B cell (primary cell): ENCODE data around the gene C16orf82. TPM values are rescaled to one million over a fixed set of nuclear protein-coding genes. Genes with fewer than 3 reads are reported as not detected.

Experiments used
- ATAC-seq: fragments of 200-7000 bp; cut with Tn5 transposase; one replicate; pipeline ENCODE4 v1.10.0; 2021; ENCODE audit warnings: low read depth, mild to moderate bottlenecking, moderate number of reproducible peaks, moderate library complexity
- CTCF ChIA-PET: fragments of 350-600 bp; sonication (Branson Sonifier 250); formaldehyde crosslinking; loops from one replicate; lab custom pipeline; 2021; ENCODE audit warnings: antibody characterized with exemption, inconsistent platforms; lab: Charles Lee
- POLR2A ChIA-PET: fragments of 350-600 bp; sonication (Branson Sonifier 250); formaldehyde crosslinking; loops from one replicate; lab custom pipeline; 2021; ENCODE audit warnings: antibody characterized with exemption; lab: Charles Lee
- DNase-seq: peaks from one replicate; pipeline ENCODE4 v3.0.0; 2013
- H2AFZ ChIP-seq: 2 replicates; pipeline ENCODE4 v1.6.1; 2012; ENCODE audit warnings: mild to moderate bottlenecking, low read depth, low read length; ENCODE audit not compliant: insufficient read depth, poor library complexity, severe bottlenecking
- H3K27ac ChIP-seq, 2 donors: 1 replicate in 1 of 2; 2 replicates in 1 of 2; pipeline ENCODE4 v1.5.1; 2012 to 2013; ENCODE audit warnings: low read length in 2 of 2, mild to moderate bottlenecking in 2 of 2, moderate library complexity in 1 of 2
- H3K27me3 ChIP-seq, 4 experiments: fragments of 200-600 bp in 1 of 4; sonication (generic) in 1 of 4; replicated peaks in 1 of 4; 1 replicate in 2 of 4; 2 replicates in 2 of 4; pipeline versions ENCODE4 v1.6.1 to v1.7.0; 2013 to 2016; ENCODE audit warnings: low read length in 3 of 4, mild to moderate bottlenecking in 2 of 4, mixed read lengths in 1 of 4, moderate library complexity in 1 of 4; ENCODE audit not compliant: insufficient read depth in 4 of 4, control insufficient read depth in 3 of 4; ENCODE audit errors: control extremely low read depth in 1 of 4
- H3K36me3 ChIP-seq, 2 experiments: replicated peaks in 1 of 2; 1 replicate in 1 of 2; 2 replicates in 1 of 2; pipeline versions ENCODE4 v1.6.1 to v1.7.1; 2013; ENCODE audit warnings: low read length in 1 of 2; ENCODE audit not compliant: insufficient read depth in 2 of 2, control insufficient read depth in 1 of 2; ENCODE audit errors: control extremely low read depth in 1 of 2, extremely low read depth in 1 of 2
- H3K4me1 ChIP-seq, 2 donors: fragments of 200-600 bp in 1 of 2; sonication (generic) in 1 of 2; 1 replicate in 1 of 2; 2 replicates in 1 of 2; pipeline versions ENCODE4 v1.5.1 to v1.6.1; 2013 to 2017; ENCODE audit warnings: low read length in 2 of 2; ENCODE audit not compliant: control insufficient read depth in 2 of 2, insufficient read depth in 2 of 2
- H3K4me2 ChIP-seq: replicated peaks from 2 replicates; pipeline ENCODE3; 2012; ENCODE audit warnings: mild to moderate bottlenecking, low read depth, low read length; ENCODE audit not compliant: poor library complexity, severe bottlenecking
- H3K4me3 ChIP-seq, 5 experiments: fragments of 200-600 bp in 1 of 5; sonication (generic) in 1 of 5; 1 replicate in 3 of 5; 2 replicates in 2 of 5; pipeline versions ENCODE4 v1.5.1 to v1.7.0; 2011 to 2016; ENCODE audit warnings: low read length in 4 of 5, mild to moderate bottlenecking in 4 of 5, low read depth in 2 of 5, control low read depth in 1 of 5, moderate library complexity in 1 of 5; ENCODE audit not compliant: insufficient read depth in 1 of 5; ENCODE audit errors: control extremely low read depth in 1 of 5, extremely low read depth in 1 of 5
- H3K79me2 ChIP-seq: fragments of 200-600 bp; sonication (generic); one replicate; pipeline ENCODE4 v1.6.0; 2016; ENCODE audit warnings: low read length; ENCODE audit not compliant: control insufficient read depth, insufficient read depth
- H3K9ac ChIP-seq: fragments of 200-600 bp; sonication (generic); 2 replicates; pipeline ENCODE4 v1.6.1; 2017; ENCODE audit warnings: mild to moderate bottlenecking, low read length, moderate library complexity
- H3K9me3 ChIP-seq, 3 donors: one replicate each; pipeline versions ENCODE4 v1.6.1 to v1.7.1; 2013; ENCODE audit warnings: low read length in 2 of 3; ENCODE audit not compliant: control insufficient read depth in 2 of 3, insufficient read depth in 1 of 3; ENCODE audit errors: control extremely low read depth in 1 of 3
- H4K20me1 ChIP-seq: 2 replicates; pipeline ENCODE4 v1.6.0; 2012; ENCODE audit warnings: mild to moderate bottlenecking, low read length; ENCODE audit not compliant: insufficient read depth, control insufficient read depth, poor library complexity, severe bottlenecking
- H3K27ac Mint-ChIP-seq: one replicate; pipeline ENCODE4 v1.8.0; 2021; ENCODE audit warnings: mixed read lengths
- H3K27me3 Mint-ChIP-seq: one replicate; pipeline ENCODE4 v1.8.0; 2021; ENCODE audit warnings: mixed read lengths
- H3K4me1 Mint-ChIP-seq: one replicate; pipeline ENCODE4 v1.8.0; 2021; ENCODE audit warnings: mixed read lengths
- H3K4me3 Mint-ChIP-seq: one replicate; pipeline ENCODE4 v1.8.0; 2021; ENCODE audit warnings: mixed read lengths
- H3K9me3 Mint-ChIP-seq: one replicate; pipeline ENCODE4 v1.8.0; 2022; ENCODE audit warnings: mixed read lengths; ENCODE audit not compliant: insufficient read depth
- CTCF ChIP-seq: fragments of 200-600 bp; IDR thresholded peaks from one replicate; pipeline ENCODE4 v1.8.0; 2022; ENCODE audit warnings: antibody characterized with exemption, mild to moderate bottlenecking
- EZH2 ChIP-seq: IDR thresholded peaks from 2 replicates; pipeline ENCODE4 v1.6.1; 2012; ENCODE audit warnings: borderline replicate concordance, low read depth, mild to moderate bottlenecking, moderate library complexity, low read length; ENCODE audit not compliant: insufficient read depth, poor library complexity, severe bottlenecking
- WGBS: methylation state at CpG from one replicate; pipeline ENCODE4 v1.1.5; 2013; ENCODE audit warnings: missing lambda C conversion rate; ENCODE audit not compliant: insufficient coverage; 5-methylcytosine and 5-hydroxymethylcytosine counted together
- intact Hi-C: fragments of 100-400 bp; cut with micrococcal nuclease; formaldehyde crosslinking; loops from one replicate; pipeline ENCODE4 v1.10.0; 2022
- polyA plus RNA-seq: library from polyadenylated mRNA; depleted of rRNA; stranded (reverse); fragments of >200 nt; gene quantifications from 2 replicates; pipeline ENCODE4 v1.2.3, GENCODE V29; 2012
- total RNA-seq, 2 donors: library from RNA; stranded (reverse); fragments of 120-200 nt in 1 of 2; gene quantifications; 1 replicate in 1 of 2; 2 replicates in 1 of 2; pipeline versions ENCODE4 v1.2.3 to v1.2.4, GENCODE V29; 2013 to 2022

C16orf82 gene
- total and polyA plus RNA-seq, 2 donors (not counting 1 experiment from before 2014, with no cell fraction given) = not detected

GRCh38 chr16:27048316-27048715 lies 18.4 kb upstream of the C16orf82 start:
- H3K9me3 Mint-ChIP-seq = no peaks in the 10 kb centered on the region
- no peak overlapping the region for H3K4me3 Mint-ChIP-seq
- peaks cover 2% of the 10 kb centered on the region for H3K27me3 Mint-ChIP-seq
- ChIA-PET POLR2A (no interaction called here), CTCF (no interaction called here)
- intact Hi-C loops = no loop called here
- no peak for ATAC-seq
- H3K27ac ChIP-seq = no peak overlapping the region
- no peak overlapping the region for H3K4me2 ChIP-seq
- 92% methylated on average over 7 of the region's 7 CpGs for WGBS
- no peak for TF ChIP-seq CTCF
- no peak for TF ChIP-seq EZH2
- no peak overlapping the region for H3K4me3 ChIP-seq
- no peak overlapping the region for H3K27ac Mint-ChIP-seq
- peaks cover 0 to 15% (median 0%) of the 10 kb centered on the region in 4 experiments for H3K27me3 ChIP-seq
- H4K20me1 ChIP-seq = no peaks in the 10 kb centered on the region
- no peaks in the 10 kb centered on the region for H3K9me3 ChIP-seq
- no peak overlapping the region for H3K9ac ChIP-seq
- H3K79me2 ChIP-seq = no peaks in the 10 kb centered on the region
- no peaks in the 10 kb centered on the region for H3K4me1 Mint-ChIP-seq
- no peak overlapping the region for H2AFZ ChIP-seq
- H3K4me1 ChIP-seq = no peaks in the 10 kb centered on the region
- no peaks in the 10 kb centered on the region for H3K36me3 ChIP-seq
- no peak for DNase-seq

- WGBS = 83% methylated on average over 5 of the region's 5 CpGs
- POLR2A ChIA-PET = no interaction called here
Observed at GRCh38 chr16:27049117-27049516, 17.6 kb upstream of the C16orf82 start.

More at GRCh38 chr16:27049117-27049516, 17.6 kb upstream of the C16orf82 start:
- ATAC-seq = no peak
- CTCF ChIA-PET = no interaction called here
- no peaks in the 10 kb centered on the region for H3K4me1 ChIP-seq
- no peaks in the 10 kb centered on the region for H3K9me3 Mint-ChIP-seq
- intact Hi-C loops = no loop called here
- H3K27me3 ChIP-seq = peaks cover 0 to 15% (median 0%) of the 10 kb centered on the region in 4 experiments
- no peaks in the 10 kb centered on the region for H3K9me3 ChIP-seq
- no peak overlapping the region for H3K4me3 Mint-ChIP-seq
- H4K20me1 ChIP-seq = no peaks in the 10 kb centered on the region
- no peak overlapping the region for H3K9ac ChIP-seq
- no peaks in the 10 kb centered on the region for H3K27me3 Mint-ChIP-seq
- H3K4me3 ChIP-seq = no peak overlapping the region
- H3K4me1 Mint-ChIP-seq = no peaks in the 10 kb centered on the region
- H3K4me2 ChIP-seq = no peak overlapping the region
- no peak overlapping the region for H2AFZ ChIP-seq
- H3K36me3 ChIP-seq = no peaks in the 10 kb centered on the region
- H3K27ac Mint-ChIP-seq = no peak overlapping the region
- H3K27ac ChIP-seq = no peak overlapping the region
- H3K79me2 ChIP-seq = no peaks in the 10 kb centered on the region
- DNase-seq = no peak
- no peak for TF ChIP-seq CTCF
- TF ChIP-seq EZH2 = no peak
